ENCODE data around the gene IER5.
"Not testable (repeated sequence)": the region's sequence is repeated elsewhere in the genome, so short reads cannot be mapped to it uniquely, and the experiment has no call there.

Gene IER5

DNA sequence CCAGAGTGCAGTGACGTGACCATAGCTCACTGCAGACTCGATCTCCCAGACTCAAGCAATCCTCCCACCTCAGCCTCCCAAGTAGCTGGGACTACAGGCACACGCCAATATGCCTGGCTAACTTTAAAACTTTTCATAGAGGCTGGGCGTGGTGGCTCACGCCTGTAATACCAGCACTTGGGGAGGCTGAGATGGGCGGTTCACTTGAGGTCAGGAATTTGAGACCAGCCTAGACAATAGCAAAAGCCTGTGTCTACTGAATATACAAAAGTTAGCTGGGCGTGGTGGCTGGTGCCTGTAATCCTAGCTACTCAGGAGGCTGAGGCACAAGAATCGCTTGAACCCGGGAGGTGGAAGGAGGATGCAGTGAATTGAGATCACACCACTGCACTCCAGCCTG lies 27.5 kb downstream of the IER5 start:
- not testable (repeated sequence) for DNase-seq (ENCODE audit: low spot score)

- DNase-seq (ENCODE audit: low spot score): no peak
Observed at GRCh38 chr1:181116819-181117390, 28.4 kb downstream of the IER5 start.

DNA sequence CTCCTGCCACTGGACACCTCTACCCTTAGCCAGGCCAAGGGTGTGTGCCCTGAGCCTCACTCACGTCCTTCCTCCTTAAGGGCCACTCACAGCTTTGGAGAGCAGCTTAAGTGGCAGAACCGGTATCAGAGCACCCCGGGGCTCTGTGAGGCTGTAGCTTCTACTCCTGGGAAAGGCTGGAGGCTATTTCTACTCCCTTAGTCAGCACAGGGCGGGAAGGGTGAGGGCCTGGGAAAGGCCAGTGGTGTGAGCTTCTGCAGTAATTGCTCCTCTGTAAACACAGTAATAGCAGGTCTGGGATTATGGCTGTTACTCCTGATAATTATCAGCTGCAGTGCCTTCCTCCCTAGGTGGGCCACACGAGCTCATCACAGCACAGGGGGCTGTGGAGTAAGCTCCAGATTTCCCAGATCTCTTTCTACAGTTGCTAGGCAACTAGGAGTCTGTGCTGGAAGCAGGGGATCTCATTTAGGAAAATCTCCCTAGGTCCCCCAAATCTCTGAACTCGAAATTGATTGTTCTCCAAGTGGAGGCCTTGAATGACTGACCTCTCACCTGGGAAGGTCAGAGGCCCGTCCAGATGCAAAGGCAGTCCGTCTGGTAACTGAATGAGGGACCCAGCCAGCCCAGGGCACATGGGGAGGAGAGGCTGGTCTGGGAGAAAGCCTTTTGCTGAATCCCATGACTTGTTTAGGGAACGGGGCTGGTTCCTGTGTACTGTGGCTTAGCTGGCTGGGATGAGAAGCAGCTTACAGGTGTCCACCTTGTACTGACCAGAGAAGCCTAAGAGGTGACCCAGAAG lies 29.3 kb downstream of the IER5 start:
- DNase-seq (ENCODE audit: low spot score): no peak

DNA sequence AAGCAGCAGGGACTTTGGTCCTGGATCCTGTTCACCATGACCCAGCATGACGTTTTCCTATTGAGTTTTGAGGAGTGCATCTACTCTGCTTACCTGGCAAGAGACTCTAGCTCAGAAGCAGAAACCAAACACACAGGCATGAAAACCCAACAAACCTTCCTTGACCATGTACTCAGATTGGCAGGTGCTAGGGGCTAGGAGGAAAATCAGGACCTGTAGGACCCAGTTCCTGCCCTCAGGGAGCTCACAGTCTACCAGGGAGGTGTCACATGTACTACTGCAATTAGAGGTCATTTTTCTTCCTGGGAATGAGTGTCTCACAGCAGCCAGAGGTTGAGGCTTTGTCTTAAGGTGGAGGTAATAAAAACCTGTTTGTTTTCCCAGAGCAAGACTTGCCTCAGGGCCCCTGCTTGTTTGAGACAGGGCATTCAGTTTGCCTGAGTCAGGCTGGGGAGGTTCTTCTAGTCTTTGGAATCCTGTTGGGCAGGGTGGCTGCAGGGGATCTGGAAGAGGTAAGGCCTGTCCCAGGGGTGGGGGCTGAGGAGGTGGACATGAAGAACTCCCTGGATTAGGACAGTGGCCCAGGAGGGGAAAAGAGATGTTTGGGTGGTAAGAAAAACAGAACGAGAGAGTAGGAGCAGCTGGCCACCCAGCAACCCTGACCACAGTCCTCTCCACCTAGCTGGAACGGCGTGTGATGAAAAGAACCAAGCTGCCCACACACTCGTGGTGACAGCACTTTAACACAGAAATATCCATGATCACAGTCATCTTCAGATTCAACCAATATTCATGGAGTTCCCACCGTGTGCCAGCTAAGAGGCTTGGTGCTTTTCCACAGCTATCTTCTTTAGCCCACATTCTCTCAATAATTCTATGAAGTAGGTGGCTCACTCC lies 30.8 kb downstream of the IER5 start:
- DNase-seq (ENCODE audit: low spot score): no peak

GRCh38 chr1:181120924-181121323 lies 32.4 kb downstream of the IER5 start:
- DNase-seq (ENCODE audit: low spot score): no peak

DNA sequence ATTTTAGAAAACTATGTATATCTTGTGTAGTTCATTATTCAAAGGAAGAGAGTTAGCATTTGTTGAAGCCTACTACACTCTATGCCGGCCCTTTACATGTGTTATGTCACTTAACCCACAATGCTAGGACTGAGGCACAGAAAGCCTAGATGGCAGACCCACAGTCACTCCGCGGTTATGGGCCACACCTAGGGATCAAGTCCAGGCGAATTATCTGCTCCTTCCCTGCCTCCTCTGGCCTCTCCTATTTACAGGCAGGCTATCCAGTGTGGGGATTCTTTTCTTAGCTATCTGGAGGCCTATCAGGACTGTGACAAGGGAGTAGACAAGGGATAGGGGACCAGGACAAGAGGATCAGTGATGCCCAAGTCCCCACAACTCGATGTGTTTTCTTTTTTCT lies 33.0 kb downstream of the IER5 start:
- DNase-seq (ENCODE audit: low spot score): no peak

GRCh38 chr1:181122222-181122621 lies 33.7 kb downstream of the IER5 start:
- no peak for DNase-seq (ENCODE audit: low spot score)

GRCh38 chr1:181123173-181123572 lies 34.7 kb downstream of the IER5 start:
- DNase-seq (ENCODE audit: low spot score): no peak

- peak; percentile 42 for DNase-seq (ENCODE audit: low spot score)
Observed at GRCh38 chr1:181124291-181124751, 35.8 kb downstream of the IER5 start.

DNA sequence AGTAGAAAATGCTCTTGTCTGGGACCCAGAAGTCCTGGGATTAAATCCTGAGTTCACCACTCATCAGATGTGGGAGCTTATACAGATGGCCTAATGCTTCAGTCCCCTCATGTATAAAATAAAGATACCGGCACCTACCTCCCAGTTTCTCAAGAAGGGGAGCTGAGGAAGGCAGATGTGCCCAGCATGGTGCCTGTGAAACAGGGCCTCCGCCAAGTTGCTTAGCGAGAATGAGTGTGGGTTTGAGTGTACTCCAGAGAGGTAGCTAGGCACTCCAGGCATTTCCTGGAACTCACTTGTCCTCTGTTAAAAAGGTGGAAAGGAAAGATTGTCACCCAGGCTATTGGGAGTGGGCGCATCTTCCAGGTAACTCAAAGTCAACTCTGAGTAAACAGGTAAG lies 37.8 kb downstream of the IER5 start:
- DNase-seq (ENCODE audit: low spot score): no peak

DNA sequence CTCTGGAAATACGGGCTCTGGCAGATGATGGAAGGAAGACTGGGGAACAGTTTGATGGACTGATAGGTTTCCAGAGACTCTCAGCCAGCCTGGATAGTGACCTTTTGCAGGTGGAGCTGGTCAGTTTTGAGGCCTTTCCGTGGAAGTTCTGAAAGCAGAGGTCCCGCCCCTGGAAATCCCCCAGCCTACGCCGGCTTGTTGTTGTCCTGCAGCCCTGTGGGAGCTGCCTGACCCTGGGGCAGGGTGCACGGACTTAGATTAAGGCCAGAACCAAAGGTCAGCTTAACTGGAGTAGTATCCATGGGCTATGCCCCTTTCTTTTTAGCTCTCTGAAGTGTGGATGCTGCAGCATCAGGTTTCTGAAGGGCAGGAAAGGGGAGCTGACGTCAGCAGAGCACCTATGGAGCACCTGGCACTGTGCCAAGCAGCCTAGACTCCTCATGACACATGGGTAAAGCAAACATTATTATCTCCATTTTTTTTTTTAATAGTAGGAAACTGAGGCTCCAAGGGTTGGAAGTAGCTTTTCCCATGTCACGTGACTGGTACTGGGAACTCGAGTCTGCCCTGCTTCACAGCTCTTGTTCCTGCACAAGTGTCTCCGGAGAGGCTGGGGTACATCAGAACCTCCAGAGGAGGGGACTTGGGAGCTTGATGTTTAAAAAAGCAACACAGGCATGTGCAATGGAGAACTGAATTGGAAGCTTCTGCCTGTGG lies 38.5 kb downstream of the IER5 start:
- DNase-seq (ENCODE audit: low spot score): no peak

DNA sequence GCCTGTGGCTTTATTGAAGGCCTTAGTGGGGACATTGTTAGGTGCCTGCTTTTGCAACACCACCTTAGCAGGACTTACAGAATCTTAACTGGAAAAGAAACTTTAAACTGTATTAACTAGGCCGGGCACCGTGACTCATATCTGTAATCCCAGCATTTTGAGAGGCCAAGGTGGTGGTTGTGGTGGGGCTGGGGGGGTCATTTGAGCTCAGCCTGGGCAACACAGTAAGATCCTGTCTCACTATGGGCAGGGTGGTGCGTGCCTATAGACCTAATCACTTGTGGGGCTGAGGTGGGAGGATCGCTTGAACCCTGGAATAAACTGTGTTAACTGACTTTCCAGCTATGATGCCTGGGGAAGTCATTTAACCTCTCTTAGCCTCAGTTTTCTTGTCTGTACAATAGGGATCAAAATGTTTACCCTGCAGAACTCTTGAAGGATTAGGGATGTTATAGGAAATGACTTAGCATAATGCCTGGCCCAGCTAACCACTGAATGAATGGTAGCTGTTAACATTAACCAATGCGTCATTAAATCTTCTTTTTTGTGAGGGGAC lies 39.5 kb downstream of the IER5 start:
- no peak for DNase-seq (ENCODE audit: low spot score)

- peak; percentile 40 for DNase-seq (ENCODE audit: low spot score)
Observed at GRCh38 chr1:181128592-181129497, 40.3 kb downstream of the IER5 start.

DNA sequence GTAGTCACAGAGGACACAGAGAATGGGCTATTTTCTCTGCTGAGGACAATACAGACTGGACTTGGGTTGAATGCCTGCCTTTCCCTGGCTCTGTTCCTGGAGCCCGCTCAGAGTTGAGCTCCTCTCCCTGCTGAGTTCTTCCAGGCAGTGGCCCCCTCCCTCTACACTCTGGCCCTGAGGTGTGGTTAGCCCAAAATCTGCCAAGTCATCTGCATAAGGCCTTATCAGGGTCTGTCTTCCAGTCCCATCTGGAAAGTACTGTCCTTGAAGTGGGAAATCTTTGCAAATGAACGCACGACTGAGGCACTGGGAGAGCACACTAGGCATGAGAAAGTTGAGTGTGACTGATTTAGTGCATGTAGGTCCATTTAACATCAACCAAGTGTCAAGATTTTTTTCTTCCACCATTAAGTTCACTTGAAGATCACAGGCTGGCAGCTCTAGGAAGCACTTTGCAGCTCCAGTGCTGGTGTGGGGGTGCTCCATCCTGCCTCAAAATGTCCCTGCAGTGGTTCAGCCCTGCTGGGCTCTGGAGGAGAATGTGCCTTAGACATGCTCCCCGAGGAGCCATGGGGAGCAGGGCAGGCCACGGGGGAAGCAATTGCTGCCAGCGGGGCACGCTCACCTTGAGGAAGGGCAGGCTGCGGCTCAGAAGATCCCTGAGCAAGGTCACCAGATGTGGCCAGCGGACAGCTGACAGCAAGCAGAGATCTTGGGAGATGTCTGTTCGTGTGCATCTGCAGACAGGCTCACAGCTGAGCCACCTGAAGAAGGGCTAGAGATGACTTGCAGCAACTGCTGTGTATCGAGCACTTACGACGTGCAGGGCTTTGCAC lies 41.5 kb downstream of the IER5 start:
- DNase-seq (ENCODE audit: low spot score): peak; percentile 65

DNA sequence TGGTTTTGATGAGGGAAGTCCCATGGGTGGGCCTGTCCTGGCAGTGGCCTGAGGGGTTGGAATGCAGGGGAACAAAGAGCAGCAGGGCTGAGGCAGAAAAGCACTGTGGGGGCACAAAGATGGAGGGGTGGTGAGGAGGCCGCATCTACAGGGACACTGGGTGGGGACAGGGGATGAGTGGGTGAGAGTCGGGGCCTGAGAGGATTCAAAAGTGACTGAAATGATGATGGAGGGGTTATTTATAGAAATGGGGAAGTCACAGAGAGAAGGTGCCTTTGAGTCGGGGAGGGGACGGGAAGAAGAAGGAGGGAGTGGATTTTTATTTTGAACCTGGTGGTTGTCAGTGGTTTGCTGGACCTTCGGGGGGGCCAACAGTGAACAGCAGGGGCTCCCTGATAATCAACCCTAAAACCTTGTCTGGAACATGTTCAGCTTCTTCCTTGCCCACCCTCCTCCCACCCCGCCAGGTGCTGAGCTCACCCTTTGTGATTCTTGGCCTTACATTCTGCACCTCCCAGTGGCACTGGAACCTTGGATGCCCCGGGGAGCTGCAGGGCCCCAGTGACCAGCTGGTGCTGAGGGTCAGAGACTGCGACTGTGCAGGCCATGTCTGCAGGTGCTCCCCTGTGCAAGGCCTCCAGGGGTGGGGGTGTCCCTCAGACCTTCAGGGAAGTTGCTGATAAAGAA lies 42.9 kb downstream of the IER5 start:
- no peak for DNase-seq (ENCODE audit: low spot score)

DNA sequence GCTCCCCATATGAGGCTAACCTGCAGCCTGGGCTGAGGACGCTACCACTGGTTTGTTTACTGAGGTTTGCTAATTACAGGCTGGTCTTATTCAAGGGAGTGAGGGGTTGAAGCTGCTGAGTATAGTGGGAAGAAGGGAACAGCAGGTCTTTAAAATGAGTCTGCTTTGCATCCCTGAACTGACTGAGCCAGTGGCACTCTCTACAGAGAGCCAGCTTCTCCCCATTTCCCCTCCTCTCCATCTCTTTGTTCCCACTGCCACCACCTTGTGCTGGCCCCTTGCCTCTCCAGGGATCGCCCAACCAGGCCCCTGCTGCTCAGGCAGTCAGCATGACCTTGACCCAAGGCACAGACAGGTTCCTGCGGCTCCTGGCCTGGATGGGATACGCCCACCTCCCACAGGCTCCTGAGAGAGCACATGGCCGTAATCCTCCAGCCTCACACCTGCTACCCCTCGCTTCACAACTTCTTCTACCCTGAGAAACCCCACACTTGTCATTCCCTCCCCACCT lies 45.0 kb downstream of the IER5 start:
- no peak for DNase-seq (ENCODE audit: low spot score)

DNA sequence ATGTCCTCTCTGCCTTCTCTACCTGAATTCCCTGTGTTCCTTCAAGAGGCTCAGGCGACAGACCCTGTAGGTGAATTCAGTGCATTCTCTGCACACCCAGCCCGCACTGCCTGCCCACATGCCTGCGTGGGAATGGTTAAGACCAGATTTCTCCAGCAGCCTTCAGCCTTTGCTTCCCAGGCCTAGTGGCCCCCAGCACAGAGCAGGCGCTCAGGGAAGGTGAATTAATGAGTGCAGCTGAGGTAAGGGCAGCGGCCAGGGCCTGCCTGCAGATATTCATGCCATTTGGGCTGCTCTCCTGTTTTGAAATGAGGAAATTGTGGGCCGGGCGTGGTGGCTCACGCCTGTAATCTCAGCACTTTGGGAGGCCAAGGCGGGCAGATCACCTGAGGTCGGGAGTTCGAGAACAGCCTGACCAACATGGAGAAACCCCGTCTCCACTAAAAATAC lies 45.5 kb downstream of the IER5 start:
- no peak for DNase-seq (ENCODE audit: low spot score)

- no peak for DNase-seq (ENCODE audit: low spot score)
Observed at GRCh38 chr1:181134543-181135436, 46.3 kb downstream of the IER5 start.
